Uterus (tissue), 4 donors: ENCODE results near the gene OBI1. TPM values are rescaled to one million over a fixed set of nuclear protein-coding genes. Genes with fewer than 3 reads are reported as not detected.
A peak's percentile ranks its signal among the peaks of the same experiment; 100 is the strongest.

Experiments used
- DNase-seq, 2 donors: peaks; one replicate each; pipeline ENCODE4 v3.0.0-alpha.2; 2019 to 2020
- H3K27ac ChIP-seq, 2 donors: fragments of 200-600 bp; sonication (generic); 1 replicate in 1 of 2; 2 replicates in 1 of 2; pipeline ENCODE4 v1.5.1; 2016 to 2018
- H3K27me3 ChIP-seq, 2 donors: fragments of 200-600 bp; sonication (generic); one replicate each; pipeline ENCODE4 v1.5.1; 2018 to 2019; ENCODE audit warnings: control low read depth in 1 of 2
- H3K36me3 ChIP-seq, 2 donors: fragments of 200-600 bp; sonication (generic); one replicate each; pipeline ENCODE4 v1.5.1; 2019; ENCODE audit warnings: control low read depth in 1 of 2
- H3K4me1 ChIP-seq, 2 donors: fragments of 200-600 bp; sonication (generic); one replicate each; pipeline ENCODE4 v1.5.1; 2018 to 2019; ENCODE audit warnings: control low read depth in 1 of 2
- H3K4me3 ChIP-seq, 2 donors: fragments of 200-600 bp; sonication (generic); 1 replicate in 1 of 2; 2 replicates in 1 of 2; pipeline ENCODE4 v1.5.1; 2018 to 2019; ENCODE audit warnings: mild to moderate bottlenecking in 1 of 2
- H3K9me3 ChIP-seq, 2 donors: fragments of 200-600 bp; sonication (generic); one replicate each; pipeline ENCODE4 v1.5.1; 2019; ENCODE audit warnings: control low read depth in 1 of 2
- CTCF ChIP-seq, 4 experiments: fragments of 200-600 bp in 2 of 4; fragments of 450-650 bp in 2 of 4; sonication (generic) in 2 of 4; IDR thresholded peaks; one replicate each; pipeline ENCODE4 v1.5.1; 2016 to 2019; ENCODE audit warnings: antibody characterized with exemption in 4 of 4, mild to moderate bottlenecking in 2 of 4, moderate library complexity in 1 of 4
- POLR2A ChIP-seq, 2 donors: fragments of 450-650 bp; IDR thresholded peaks; one replicate each; pipeline ENCODE4 v1.6.1; 2016; ENCODE audit warnings: antibody characterized with exemption in 2 of 2, mild to moderate bottlenecking in 1 of 2, moderate library complexity in 1 of 2
- intact Hi-C: fragments of 100-400 bp; cut with DNase I; formaldehyde crosslinking; loops from one replicate; pipeline ENCODE4 v1.15.1; 2023; ENCODE audit warnings: low total_unique reads
- total RNA-seq, 4 donors: library from RNA; depleted of rRNA in 3 of 4; stranded (reverse); fragments of >200 nt in 3 of 4; gene quantifications; one replicate each; pipeline versions ENCODE4 v1.1.0 to v1.2.4, GENCODE V29; 2014 to 2023
- donor health status: DM: yes; HTN: yes; CAD: no.

The OBI1 gene
- total RNA-seq, 4 donors from 2014 or later: 4.7 to 32.6 (median 10.0) TPM

DNA sequence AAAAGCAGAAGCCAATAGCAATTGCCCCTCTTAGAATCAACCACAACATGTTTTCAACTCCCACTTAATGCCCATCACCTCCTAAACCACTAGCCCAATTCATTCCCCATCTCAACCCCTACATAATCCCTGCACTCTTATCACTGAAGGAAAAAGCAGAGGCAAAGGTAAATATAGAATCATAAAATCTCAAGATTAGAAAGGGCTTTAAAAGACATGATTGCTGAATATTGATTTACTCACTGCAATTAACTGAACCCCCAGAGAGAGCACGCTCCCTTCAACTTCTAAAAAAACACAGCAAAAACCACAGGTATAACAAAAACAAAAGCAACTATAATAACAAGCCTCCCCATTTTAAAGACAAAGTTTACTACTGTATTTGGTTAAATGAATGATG lies 40.5 kb downstream of the OBI1 start:
- Histone ChIP-seq H3K27me3 (no peaks in the 10 kb centered on the region), H3K9me3 (no peaks in the 10 kb centered on the region), H3K4me3 (no peak overlapping the region), H3K36me3 (no peaks in the 10 kb centered on the region), H3K4me1 (no peaks in the 10 kb centered on the region), H3K27ac (no peak overlapping the region)
- no peak for DNase-seq
- intact Hi-C loops: no loop called here
- TF ChIP-seq POLR2A (IDR thresholded peaks at IDR 0.05): no peak
- TF ChIP-seq CTCF (IDR thresholded peaks at IDR 0.05): no peak

DNA sequence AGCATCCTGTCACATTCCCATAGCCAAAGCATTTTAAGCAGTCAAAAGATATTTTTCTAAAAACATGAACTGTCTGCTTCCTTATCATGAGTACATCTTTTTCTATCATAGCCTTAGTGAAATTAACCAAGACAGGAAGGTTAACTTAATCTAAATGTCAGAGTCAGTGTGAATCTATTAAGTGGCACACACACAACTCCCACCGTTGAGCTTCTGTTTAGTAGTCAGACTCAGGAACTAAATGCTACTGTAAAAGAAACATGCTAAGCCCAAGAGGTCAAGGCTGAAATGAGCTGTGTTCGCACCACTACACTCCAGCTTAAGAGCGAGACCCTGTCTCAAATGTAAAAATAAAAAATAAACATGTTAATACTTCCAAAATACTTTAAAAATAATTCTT lies 47.9 kb downstream of the OBI1 start:
- Histone ChIP-seq H3K27me3 (peaks cover 11 to 25% of the 10 kb centered on the region in 2 donors), H3K9me3 (no peaks in the 10 kb centered on the region)
- intact Hi-C loops: no loop called here

GRCh38 chr13:78610381-78610883 lies 48.5 kb downstream of the OBI1 start:
- no peaks in the 10 kb centered on the region for H3K36me3 ChIP-seq
- no peak overlapping the region for H3K27ac ChIP-seq
- H3K27me3 ChIP-seq: peaks cover 11 to 31% of the 10 kb centered on the region in 2 donors
- TF ChIP-seq POLR2A (IDR thresholded peaks at IDR 0.05) (no peak), CTCF (IDR thresholded peaks at IDR 0.05) (no peak)
- intact Hi-C loops: no loop called here
- peaks cover 4 to 16% of the 10 kb centered on the region in 2 donors for H3K4me1 ChIP-seq
- no peaks in the 10 kb centered on the region for H3K9me3 ChIP-seq
- no peak overlapping the region for H3K4me3 ChIP-seq
- no peak for DNase-seq

More for the DNA sequence above, 47.9 kb downstream of the OBI1 start:
- H3K4me1 ChIP-seq: peaks cover 4 to 16% of the 10 kb centered on the region in 2 donors
- TF ChIP-seq CTCF (IDR thresholded peaks at IDR 0.05) (no peak), POLR2A (IDR thresholded peaks at IDR 0.05) (no peak)
- no peak overlapping the region for H3K27ac ChIP-seq
- no peak for DNase-seq
- no peak overlapping the region for H3K4me3 ChIP-seq
- H3K36me3 ChIP-seq: no peaks in the 10 kb centered on the region

DNA sequence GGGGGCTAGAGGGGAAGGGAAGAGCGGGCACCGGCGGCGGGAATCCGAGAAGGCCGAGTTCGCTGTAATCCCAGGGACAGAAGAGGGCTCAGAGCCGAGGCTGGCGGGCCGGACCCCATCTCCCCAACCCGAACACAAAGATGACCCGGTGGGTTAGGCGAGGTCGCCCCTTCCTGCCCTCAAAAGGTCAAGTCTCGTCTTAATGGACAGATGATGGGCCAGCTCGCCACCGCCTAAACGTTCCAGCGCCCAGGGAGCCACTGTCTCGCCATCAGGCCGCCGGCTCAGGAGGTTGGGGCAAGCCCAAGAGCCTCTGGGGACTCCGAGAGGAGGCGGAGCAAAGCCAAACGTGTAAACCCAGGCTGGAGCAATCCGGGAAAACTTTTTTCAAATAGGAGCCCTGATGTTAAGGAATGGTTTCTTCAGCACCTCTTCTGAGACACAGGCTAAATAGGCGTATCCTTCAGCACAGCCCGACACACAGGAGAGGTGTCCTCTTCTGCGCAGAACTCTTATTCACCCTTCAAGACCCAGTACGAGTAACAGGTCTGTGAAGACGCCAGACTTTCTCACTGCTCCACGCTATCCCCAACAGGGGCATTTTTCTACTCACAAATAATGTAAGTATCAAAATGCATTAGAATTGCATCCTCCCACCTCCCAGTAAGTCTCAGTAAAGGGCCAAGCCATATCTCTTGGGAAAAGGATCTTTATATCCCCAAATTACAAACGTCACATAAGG lies 49.3 kb downstream of the OBI1 start:
- Histone ChIP-seq H3K36me3 (no peaks in the 10 kb centered on the region), H3K4me1 (peaks cover 4 to 16% of the 10 kb centered on the region in 2 donors), H3K27ac (no peak overlapping the region), H3K27me3 (peaks cover 15 to 39% of the 10 kb centered on the region in 2 donors), H3K4me3 (peak overlapping the region in 1 of 2 donors; percentile 37), H3K9me3 (no peaks in the 10 kb centered on the region)
- intact Hi-C loops: no loop called here
- DNase-seq: peak in 1 of 2 donors; percentile 39
- TF ChIP-seq POLR2A (IDR thresholded peaks at IDR 0.05): no peak

DNA sequence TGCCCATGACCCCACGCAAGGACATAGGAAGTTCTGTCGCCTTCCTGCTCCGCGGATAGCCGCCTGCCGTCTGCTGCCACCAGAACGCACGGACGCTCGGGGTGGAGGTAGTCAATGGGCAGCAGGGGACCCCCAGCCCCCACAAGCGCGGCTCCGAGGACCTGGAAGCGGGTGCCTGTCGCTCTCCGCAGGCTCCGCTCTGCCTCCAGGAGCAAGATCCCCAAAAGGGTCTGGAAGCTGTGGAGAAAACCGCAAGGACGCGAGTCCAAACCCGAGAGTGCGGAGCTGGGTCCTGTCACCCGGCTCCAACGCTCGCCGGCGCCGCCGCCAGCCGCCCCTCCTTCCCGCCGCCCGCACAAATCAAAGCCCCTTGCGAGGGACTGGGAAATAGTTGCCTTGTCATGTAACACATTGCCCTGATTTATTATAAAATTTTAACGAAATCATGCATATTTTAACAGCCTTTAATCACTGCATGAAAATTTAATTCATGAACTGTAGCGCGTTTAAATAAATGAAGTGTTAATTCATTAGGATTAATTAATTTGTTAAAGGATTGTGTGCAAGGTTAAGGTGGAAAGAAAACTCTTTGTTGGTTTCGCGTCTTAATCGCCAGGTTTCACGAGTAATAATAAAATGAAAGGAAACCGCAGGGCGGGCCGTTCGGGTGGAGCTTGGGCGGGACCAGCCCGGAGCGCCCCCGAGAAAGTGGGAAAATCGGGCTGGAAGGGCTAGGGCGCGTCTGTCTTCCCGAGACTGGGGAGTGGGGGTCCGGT lies 50.1 kb downstream of the OBI1 start:
- intact Hi-C loops: no loop called here
- Histone ChIP-seq H3K4me1 (peaks cover 4 to 16% of the 10 kb centered on the region in 2 donors), H3K27me3 (peaks cover 20 to 46% of the 10 kb centered on the region in 2 donors), H3K36me3 (no peaks in the 10 kb centered on the region), H3K4me3 (peak overlapping the region in 1 of 2 donors; percentile 37), H3K27ac (no peak overlapping the region), H3K9me3 (no peaks in the 10 kb centered on the region)
- TF ChIP-seq CTCF (IDR thresholded peaks at IDR 0.05): no peak
- TF ChIP-seq POLR2A (IDR thresholded peaks at IDR 0.05): no peak
- DNase-seq: no peak
